SK-N-SH (cell line): Measurements from ENCODE around the gene ASS1. TPM values are rescaled to one million over a fixed set of nuclear protein-coding genes. Genes with fewer than 3 reads are reported as not detected.

ENCODE experiments used
- CTCF ChIA-PET: fragments of 300-600, 350-600 bp; formaldehyde crosslinking; extraction: SDS; loops from one replicate; lab custom pipeline; 2021; lab: Yijun Ruan, JAX
- POLR2A ChIA-PET: fragments of 350-600 bp; sonication (Branson Sonifier 250); formaldehyde crosslinking; extraction: SDS; loops from one replicate; lab custom pipeline; 2020; ENCODE audit warnings: antibody characterized with exemption, inconsistent platforms; lab: Yijun Ruan, JAX
- DNase-seq: peaks from one replicate; pipeline ENCODE4 v3.0.0; 2012
- H2AFZ ChIP-seq: fragments of 200-600 bp; sonication (generic); 2 replicates; pipeline ENCODE4 v1.8.1; 2016; ENCODE audit warnings: antibody characterized with exemption, mild to moderate bottlenecking, low read depth
- H3F3A ChIP-seq: fragments of 200-600 bp; sonication (generic); replicated peaks from 2 replicates; pipeline ENCODE3; 2016; ENCODE audit warnings: antibody characterized with exemption, mild to moderate bottlenecking; ENCODE audit not compliant: insufficient read depth
- H3K27ac ChIP-seq, 2 experiments: fragments of 200-500 bp in 1 of 2; fragments of 200-600 bp in 1 of 2; sonication (Bioruptor generic) in 1 of 2; sonication (generic), shearing (Covaris generic) in 1 of 2; 2 replicates each; pipeline versions ENCODE4 v1.5.1 to v1.6.1; 2014 to 2016; ENCODE audit warnings: low read depth in 2 of 2, inconsistent platforms in 1 of 2, low read length in 1 of 2, mild to moderate bottlenecking in 1 of 2, mixed read lengths in 1 of 2
- H3K27me3 ChIP-seq: fragments of 200-600 bp; sonication (generic), shearing (Covaris generic); 2 replicates; pipeline ENCODE4 v1.6.1; 2016; ENCODE audit warnings: mixed run types; ENCODE audit not compliant: insufficient read depth
- H3K36me3 ChIP-seq, 2 experiments: fragments of 200-500 bp in 1 of 2; fragments of 200-600 bp in 1 of 2; sonication (Bioruptor generic) in 1 of 2; sonication (generic) in 1 of 2; replicated peaks in 1 of 2; 2 replicates each; pipeline versions ENCODE3 to v1.5.1; 2014 to 2016; ENCODE audit warnings: low read length in 1 of 2, mild to moderate bottlenecking in 1 of 2; ENCODE audit not compliant: insufficient read depth in 2 of 2, control insufficient read depth in 1 of 2
- H3K4me1 ChIP-seq, 2 experiments: fragments of 200-500 bp in 1 of 2; fragments of 200-600 bp in 1 of 2; sonication (Bioruptor generic) in 1 of 2; sonication (generic), shearing (Covaris generic) in 1 of 2; 2 replicates each; pipeline versions ENCODE4 v1.5.1 to v1.6.1; 2014 to 2016; ENCODE audit warnings: low read depth in 1 of 2, low read length in 1 of 2, mixed run types in 1 of 2; ENCODE audit not compliant: insufficient read depth in 2 of 2, control insufficient read depth in 1 of 2
- H3K4me2 ChIP-seq: fragments of 200-600 bp; sonication (generic), shearing (Covaris generic); 2 replicates; pipeline ENCODE4 v1.6.1; 2017; ENCODE audit warnings: mixed run types
- H3K4me3 ChIP-seq, 2 experiments: fragments of 200-500 bp in 1 of 2; fragments of 200-600 bp in 1 of 2; sonication (Bioruptor generic) in 1 of 2; sonication (generic), shearing (Covaris generic) in 1 of 2; 2 replicates each; pipeline versions ENCODE4 v1.5.1 to v1.8.1; 2014 to 2016; ENCODE audit warnings: low read depth in 2 of 2, inconsistent platforms in 1 of 2, low read length in 1 of 2, mild to moderate bottlenecking in 1 of 2, mixed read lengths in 1 of 2, moderate library complexity in 1 of 2
- H3K79me2 ChIP-seq: fragments of 200-600 bp; sonication (generic); 2 replicates; pipeline ENCODE4 v1.8.1; 2017; ENCODE audit warnings: mild to moderate bottlenecking; ENCODE audit not compliant: insufficient read depth
- H3K9ac ChIP-seq: fragments of 200-600 bp; sonication (generic); 2 replicates; pipeline ENCODE4 v1.6.1; 2017; ENCODE audit warnings: mixed run types
- H3K9me2 ChIP-seq: fragments of 200-600 bp; sonication (generic); 2 replicates; pipeline ENCODE4 v1.6.1; 2017; ENCODE audit warnings: mixed run types
- H3K9me3 ChIP-seq: fragments of 200-600 bp; sonication (generic); 2 replicates; pipeline ENCODE4 v1.6.1; 2017; ENCODE audit warnings: mixed run types, mild to moderate bottlenecking, moderate library complexity
- H4K20me1 ChIP-seq: fragments of 200-600 bp; sonication (generic); 2 replicates; pipeline ENCODE4 v1.6.1; 2017; ENCODE audit warnings: mild to moderate bottlenecking, mixed run types; ENCODE audit not compliant: insufficient read depth
- CHD2 ChIP-seq: fragments of 150-350 bp; IDR thresholded peaks from 2 replicates; pipeline ENCODE4 v1.6.1; 2018; ENCODE audit warnings: low read length; ENCODE audit not compliant: partially characterized antibody
- ELF1 ChIP-seq: IDR thresholded peaks from 2 replicates; pipeline ENCODE4 v1.4.0; 2012
- EZH2phosphoT487 ChIP-seq: fragments of 200-600 bp; sonication (generic); IDR thresholded peaks from 2 replicates; pipeline ENCODE4 v1.6.1; 2017; ENCODE audit warnings: low read depth, mixed run types, mild to moderate bottlenecking, antibody characterized with exemption, moderate library complexity, borderline replicate concordance
- FOXJ3 ChIP-seq: sonication (generic); formaldehyde crosslinking; IDR thresholded peaks from 2 replicates; pipeline ENCODE4 v1.5.1; 2020; ENCODE audit warnings: mild to moderate bottlenecking, missing genetic modification reagents
- FOXM1 ChIP-seq: IDR thresholded peaks from 2 replicates; pipeline ENCODE4 v1.4.0; 2012; ENCODE audit warnings: low read depth, mild to moderate bottlenecking
- GATA2 ChIP-seq: sonication (generic); formaldehyde crosslinking; IDR thresholded peaks from 2 replicates; pipeline ENCODE4 v1.5.0; 2020; ENCODE audit warnings: mild to moderate bottlenecking, missing genetic modification reagents
- JUND ChIP-seq: IDR thresholded peaks from 2 replicates; pipeline ENCODE4 v1.4.0; 2012
- MXI1 ChIP-seq: IDR thresholded peaks from 2 replicates; pipeline ENCODE4 v1.6.1; 2012; ENCODE audit warnings: mild to moderate bottlenecking, low read depth, low read length, improper control_type of control experiment
- NRF1 ChIP-seq: IDR thresholded peaks from 2 replicates; pipeline ENCODE4 v1.6.1; 2012; ENCODE audit warnings: low read depth, mild to moderate bottlenecking, low read length
- POLR2AphosphoS5 ChIP-seq: IDR thresholded peaks from 2 replicates; pipeline ENCODE4 v1.6.1; 2012; ENCODE audit warnings: low read depth, low read length
- RCOR1 ChIP-seq: fragments of 150-350 bp; IDR thresholded peaks from 2 replicates; pipeline ENCODE4 v1.6.1; 2017; ENCODE audit warnings: antibody characterized with exemption, low read length
- RFX5 ChIP-seq: IDR thresholded peaks from 2 replicates; pipeline ENCODE4 v1.6.1; 2012; ENCODE audit warnings: mild to moderate bottlenecking, improper control_type of control experiment, low read length
- SIN3A ChIP-seq: IDR thresholded peaks from 2 replicates; pipeline ENCODE4 v1.6.1; 2012; ENCODE audit warnings: low read depth, mild to moderate bottlenecking, low read length, moderate library complexity, borderline replicate concordance
- SMC3 ChIP-seq: IDR thresholded peaks from 2 replicates; pipeline ENCODE4 v1.6.1; 2012; ENCODE audit warnings: low read depth, low read length, improper control_type of control experiment
- TCF12 ChIP-seq: IDR thresholded peaks from 2 replicates; pipeline ENCODE4 v1.4.0; 2012
- YY1 ChIP-seq: IDR thresholded peaks from 2 replicates; pipeline ENCODE4 v1.4.0; 2012; ENCODE audit warnings: low read depth, mild to moderate bottlenecking
- WGBS: methylation state at CpG from one replicate; pipeline ENCODE4 v1.1.6; 2017; ENCODE audit warnings: low lambda C conversion rate; 5-methylcytosine and 5-hydroxymethylcytosine counted together
- polyA plus RNA-seq, 3 experiments: library from polyadenylated mRNA; depleted of rRNA; stranded (reverse); fragments of >200 nt; gene quantifications; 2 replicates each; pipeline ENCODE4 v1.2.3, GENCODE V29; 2012
- TF ChIP-seq, protein P1 (sequence below): IDR thresholded peaks from 2 replicates; pipeline ENCODE4 v1.6.1; 2012; ENCODE audit warnings: mild to moderate bottlenecking, low read depth, low read length, moderate library complexity
- TF ChIP-seq, protein P2 (sequence below): IDR thresholded peaks from 2 replicates; pipeline ENCODE4 v1.4.0; 2012; ENCODE audit warnings: low read depth, borderline replicate concordance
- TF ChIP-seq, protein P3 (sequence below): IDR thresholded peaks from 2 replicates; pipeline ENCODE4 v1.4.0; 2012; ENCODE audit warnings: low read depth

Gene ASS1
- polyA plus RNA-seq, 1 of the 3 experiments (the other 2 are of a cell fraction): 0.59 TPM

DNA sequence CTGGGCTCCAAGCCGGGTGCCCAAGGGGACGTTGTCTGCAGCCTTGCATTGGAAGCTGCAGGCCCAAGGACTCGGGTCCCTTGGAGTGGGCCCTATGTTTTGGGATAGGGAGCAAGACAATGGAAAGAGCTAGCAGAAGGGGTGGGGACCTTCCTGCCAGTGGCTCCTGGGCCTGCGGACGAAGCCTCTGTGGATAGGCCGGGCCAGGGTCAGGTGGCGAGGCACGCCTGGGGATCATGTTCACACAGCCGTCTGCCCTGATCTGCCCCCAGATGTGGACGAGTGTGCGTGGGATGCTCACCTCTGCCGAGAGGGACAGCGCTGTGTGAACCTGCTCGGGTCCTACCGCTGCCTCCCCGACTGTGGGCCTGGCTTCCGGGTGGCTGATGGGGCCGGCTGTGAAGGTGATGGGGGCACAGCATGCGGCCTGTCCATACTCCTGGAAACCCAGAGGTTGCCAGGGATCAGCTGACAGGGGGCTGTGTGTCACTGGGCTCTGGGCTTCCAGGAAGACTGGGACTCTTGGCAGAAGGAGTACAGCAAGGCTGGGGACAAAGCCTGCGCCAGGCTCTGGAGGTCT, 16.6 kb upstream of the ASS1 start (continued):
- no peak for TF ChIP-seq SMC3
- no peak for TF ChIP-seq CHD2
- TF ChIP-seq POLR2AphosphoS5: no peak
- no peak for TF ChIP-seq JUND

DNA sequence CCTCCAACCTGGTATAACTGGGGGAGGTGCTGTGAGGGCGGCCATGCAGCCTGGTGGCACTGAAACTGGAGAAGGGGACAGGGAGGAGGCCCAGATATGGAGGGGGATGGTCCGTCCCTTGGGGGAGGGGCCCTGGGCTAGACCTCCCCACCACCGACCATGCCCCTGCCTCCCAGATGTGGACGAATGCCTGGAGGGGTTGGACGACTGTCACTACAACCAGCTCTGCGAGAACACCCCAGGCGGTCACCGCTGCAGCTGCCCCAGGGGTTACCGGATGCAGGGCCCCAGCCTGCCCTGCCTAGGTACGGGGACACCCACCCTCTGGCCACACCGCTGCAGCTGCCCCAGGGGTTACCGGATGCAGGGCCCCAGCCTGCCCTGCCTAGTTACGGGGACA, 15.4 kb upstream of the ASS1 start:
- ChIA-PET CTCF (interaction anchor here (1.6 kb wide), 1 partner anchor 10 kb away, joined by 4 read pairs; no protein-coding TSS in a partner anchor), POLR2A (no interaction called here)
- H3K9ac ChIP-seq: no peak overlapping the region
- no peaks in the 10 kb centered on the region for H3F3A ChIP-seq
- peaks cover 0 to 40% of the 10 kb centered on the region in 2 experiments; a peak in 1 of 4 replicates for H3K4me1 ChIP-seq
- no peak overlapping the region for H3K27ac ChIP-seq
- TF ChIP-seq, protein P1, sequence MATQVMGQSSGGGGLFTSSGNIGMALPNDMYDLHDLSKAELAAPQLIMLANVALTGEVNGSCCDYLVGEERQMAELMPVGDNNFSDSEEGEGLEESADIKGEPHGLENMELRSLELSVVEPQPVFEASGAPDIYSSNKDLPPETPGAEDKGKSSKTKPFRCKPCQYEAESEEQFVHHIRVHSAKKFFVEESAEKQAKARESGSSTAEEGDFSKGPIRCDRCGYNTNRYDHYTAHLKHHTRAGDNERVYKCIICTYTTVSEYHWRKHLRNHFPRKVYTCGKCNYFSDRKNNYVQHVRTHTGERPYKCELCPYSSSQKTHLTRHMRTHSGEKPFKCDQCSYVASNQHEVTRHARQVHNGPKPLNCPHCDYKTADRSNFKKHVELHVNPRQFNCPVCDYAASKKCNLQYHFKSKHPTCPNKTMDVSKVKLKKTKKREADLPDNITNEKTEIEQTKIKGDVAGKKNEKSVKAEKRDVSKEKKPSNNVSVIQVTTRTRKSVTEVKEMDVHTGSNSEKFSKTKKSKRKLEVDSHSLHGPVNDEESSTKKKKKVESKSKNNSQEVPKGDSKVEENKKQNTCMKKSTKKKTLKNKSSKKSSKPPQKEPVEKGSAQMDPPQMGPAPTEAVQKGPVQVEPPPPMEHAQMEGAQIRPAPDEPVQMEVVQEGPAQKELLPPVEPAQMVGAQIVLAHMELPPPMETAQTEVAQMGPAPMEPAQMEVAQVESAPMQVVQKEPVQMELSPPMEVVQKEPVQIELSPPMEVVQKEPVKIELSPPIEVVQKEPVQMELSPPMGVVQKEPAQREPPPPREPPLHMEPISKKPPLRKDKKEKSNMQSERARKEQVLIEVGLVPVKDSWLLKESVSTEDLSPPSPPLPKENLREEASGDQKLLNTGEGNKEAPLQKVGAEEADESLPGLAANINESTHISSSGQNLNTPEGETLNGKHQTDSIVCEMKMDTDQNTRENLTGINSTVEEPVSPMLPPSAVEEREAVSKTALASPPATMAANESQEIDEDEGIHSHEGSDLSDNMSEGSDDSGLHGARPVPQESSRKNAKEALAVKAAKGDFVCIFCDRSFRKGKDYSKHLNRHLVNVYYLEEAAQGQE: no peak
- TF ChIP-seq GATA2 (CRISPR knock-in tag): no peak
- no peak for TF ChIP-seq NRF1
- TF ChIP-seq SIN3A: no peak
- TF ChIP-seq, protein P2, sequence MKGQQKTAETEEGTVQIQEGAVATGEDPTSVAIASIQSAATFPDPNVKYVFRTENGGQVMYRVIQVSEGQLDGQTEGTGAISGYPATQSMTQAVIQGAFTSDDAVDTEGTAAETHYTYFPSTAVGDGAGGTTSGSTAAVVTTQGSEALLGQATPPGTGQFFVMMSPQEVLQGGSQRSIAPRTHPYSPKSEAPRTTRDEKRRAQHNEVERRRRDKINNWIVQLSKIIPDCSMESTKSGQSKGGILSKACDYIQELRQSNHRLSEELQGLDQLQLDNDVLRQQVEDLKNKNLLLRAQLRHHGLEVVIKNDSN: no peak
- TF ChIP-seq RFX5: no peak
- no peaks in the 10 kb centered on the region for H3K36me3 ChIP-seq
- no peaks in the 10 kb centered on the region for H3K9me3 ChIP-seq
- 83% methylated on average over 1 of the region's 13 CpGs for WGBS
- no peak for DNase-seq
- H3K27me3 ChIP-seq: no peaks in the 10 kb centered on the region
- H3K4me2 ChIP-seq: no peak overlapping the region
- no peaks in the 10 kb centered on the region for H3K9me2 ChIP-seq
- no peaks in the 10 kb centered on the region for H3K79me2 ChIP-seq
- no peak overlapping the region for H2AFZ ChIP-seq
- H4K20me1 ChIP-seq: no peaks in the 10 kb centered on the region
- H3K4me3 ChIP-seq: no peak overlapping the region

DNA sequence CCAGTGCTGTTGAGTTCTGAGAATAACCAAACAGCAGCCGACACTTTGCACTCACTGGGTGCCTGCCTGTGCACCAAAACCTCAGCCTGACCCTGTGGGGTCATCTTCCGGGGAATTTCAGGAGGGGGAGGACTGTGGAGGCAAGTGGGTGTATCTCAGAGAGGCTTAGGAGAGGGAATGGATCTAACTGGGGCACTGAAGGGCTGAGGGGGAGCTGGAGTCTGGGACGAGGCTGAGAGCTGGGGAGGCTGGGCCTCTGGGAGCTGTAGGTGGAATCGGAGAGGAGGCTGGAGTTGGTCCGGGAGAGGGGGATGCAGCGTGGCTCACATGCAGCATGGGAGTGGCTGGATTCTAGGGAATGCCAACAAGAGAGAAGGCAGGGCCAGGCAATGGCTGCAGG, 14.9 kb upstream of the ASS1 start:
- Histone ChIP-seq H3K27ac (no peak overlapping the region), H3K9me2 (no peaks in the 10 kb centered on the region), H3K4me1 (peaks cover 0 to 36% of the 10 kb centered on the region in 2 experiments; a peak in 1 of 4 replicates), H3K9ac (no peak overlapping the region), H2AFZ (no peak overlapping the region), H3K79me2 (no peaks in the 10 kb centered on the region), H4K20me1 (no peaks in the 10 kb centered on the region), H3K36me3 (no peaks in the 10 kb centered on the region), H3K27me3 (no peaks in the 10 kb centered on the region), H3K9me3 (no peaks in the 10 kb centered on the region), H3K4me2 (no peak overlapping the region), H3F3A (no peaks in the 10 kb centered on the region), H3K4me3 (no peak overlapping the region)
- no peak for DNase-seq
- ChIA-PET POLR2A (no interaction called here), CTCF (interaction anchor here (1.6 kb wide), 1 partner anchor 10 kb away, joined by 4 read pairs; no protein-coding TSS in a partner anchor)
- 80% methylated on average over 5 of the region's 6 CpGs for WGBS
- no peak for TF ChIP-seq RCOR1
- TF ChIP-seq, protein P1: no peak
- TF ChIP-seq TCF12: no peak
- TF ChIP-seq MXI1: no peak
- no peak for TF ChIP-seq NRF1
- no peak for TF ChIP-seq YY1
- TF ChIP-seq JUND: no peak
- TF ChIP-seq EZH2phosphoT487: no peak
- TF ChIP-seq ELF1: no peak
- TF ChIP-seq, protein P3, sequence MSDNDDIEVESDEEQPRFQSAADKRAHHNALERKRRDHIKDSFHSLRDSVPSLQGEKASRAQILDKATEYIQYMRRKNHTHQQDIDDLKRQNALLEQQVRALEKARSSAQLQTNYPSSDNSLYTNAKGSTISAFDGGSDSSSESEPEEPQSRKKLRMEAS: no peak
- TF ChIP-seq FOXM1: no peak
- no peak for TF ChIP-seq POLR2AphosphoS5
- TF ChIP-seq FOXJ3 (CRISPR knock-in tag): no peak
